B cell (primary cell): Measurements from ENCODE around the gene DUS4L. TPM values are rescaled to one million over a fixed set of nuclear protein-coding genes. Genes with fewer than 3 reads are reported as not detected.

Experiments used
- ATAC-seq: fragments of 200-7000 bp; cut with Tn5 transposase; one replicate; pipeline ENCODE4 v1.10.0; 2021; ENCODE audit warnings: low read depth, mild to moderate bottlenecking, moderate number of reproducible peaks, moderate library complexity
- CTCF ChIA-PET: fragments of 350-600 bp; sonication (Branson Sonifier 250); formaldehyde crosslinking; loops from one replicate; lab custom pipeline; 2021; ENCODE audit warnings: antibody characterized with exemption, inconsistent platforms; lab: Charles Lee
- POLR2A ChIA-PET: fragments of 350-600 bp; sonication (Branson Sonifier 250); formaldehyde crosslinking; loops from one replicate; lab custom pipeline; 2021; ENCODE audit warnings: antibody characterized with exemption; lab: Charles Lee
- DNase-seq: peaks from one replicate; pipeline ENCODE4 v3.0.0; 2013
- H2AFZ ChIP-seq: 2 replicates; pipeline ENCODE4 v1.6.1; 2012; ENCODE audit warnings: mild to moderate bottlenecking, low read depth, low read length; ENCODE audit not compliant: insufficient read depth, poor library complexity, severe bottlenecking
- H3K27ac ChIP-seq, 2 donors: 1 replicate in 1 of 2; 2 replicates in 1 of 2; pipeline ENCODE4 v1.5.1; 2012 to 2013; ENCODE audit warnings: low read length in 2 of 2, mild to moderate bottlenecking in 2 of 2, moderate library complexity in 1 of 2
- H3K27me3 ChIP-seq, 4 experiments: fragments of 200-600 bp in 1 of 4; sonication (generic) in 1 of 4; replicated peaks in 1 of 4; 1 replicate in 2 of 4; 2 replicates in 2 of 4; pipeline versions ENCODE4 v1.6.1 to v1.7.0; 2013 to 2016; ENCODE audit warnings: low read length in 3 of 4, mild to moderate bottlenecking in 2 of 4, mixed read lengths in 1 of 4, moderate library complexity in 1 of 4; ENCODE audit not compliant: insufficient read depth in 4 of 4, control insufficient read depth in 3 of 4; ENCODE audit errors: control extremely low read depth in 1 of 4
- H3K36me3 ChIP-seq, 2 experiments: replicated peaks in 1 of 2; 1 replicate in 1 of 2; 2 replicates in 1 of 2; pipeline versions ENCODE4 v1.6.1 to v1.7.1; 2013; ENCODE audit warnings: low read length in 1 of 2; ENCODE audit not compliant: insufficient read depth in 2 of 2, control insufficient read depth in 1 of 2; ENCODE audit errors: control extremely low read depth in 1 of 2, extremely low read depth in 1 of 2
- H3K4me1 ChIP-seq, 2 donors: fragments of 200-600 bp in 1 of 2; sonication (generic) in 1 of 2; 1 replicate in 1 of 2; 2 replicates in 1 of 2; pipeline versions ENCODE4 v1.5.1 to v1.6.1; 2013 to 2017; ENCODE audit warnings: low read length in 2 of 2; ENCODE audit not compliant: control insufficient read depth in 2 of 2, insufficient read depth in 2 of 2
- H3K4me2 ChIP-seq: replicated peaks from 2 replicates; pipeline ENCODE3; 2012; ENCODE audit warnings: mild to moderate bottlenecking, low read depth, low read length; ENCODE audit not compliant: poor library complexity, severe bottlenecking
- H3K4me3 ChIP-seq, 5 experiments: fragments of 200-600 bp in 1 of 5; sonication (generic) in 1 of 5; 1 replicate in 3 of 5; 2 replicates in 2 of 5; pipeline versions ENCODE4 v1.5.1 to v1.7.0; 2011 to 2016; ENCODE audit warnings: low read length in 4 of 5, mild to moderate bottlenecking in 4 of 5, low read depth in 2 of 5, control low read depth in 1 of 5, moderate library complexity in 1 of 5; ENCODE audit not compliant: insufficient read depth in 1 of 5; ENCODE audit errors: control extremely low read depth in 1 of 5, extremely low read depth in 1 of 5
- H3K79me2 ChIP-seq: fragments of 200-600 bp; sonication (generic); one replicate; pipeline ENCODE4 v1.6.0; 2016; ENCODE audit warnings: low read length; ENCODE audit not compliant: control insufficient read depth, insufficient read depth
- H3K9ac ChIP-seq: fragments of 200-600 bp; sonication (generic); 2 replicates; pipeline ENCODE4 v1.6.1; 2017; ENCODE audit warnings: mild to moderate bottlenecking, low read length, moderate library complexity
- H3K9me3 ChIP-seq, 3 donors: one replicate each; pipeline versions ENCODE4 v1.6.1 to v1.7.1; 2013; ENCODE audit warnings: low read length in 2 of 3; ENCODE audit not compliant: control insufficient read depth in 2 of 3, insufficient read depth in 1 of 3; ENCODE audit errors: control extremely low read depth in 1 of 3
- H4K20me1 ChIP-seq: 2 replicates; pipeline ENCODE4 v1.6.0; 2012; ENCODE audit warnings: mild to moderate bottlenecking, low read length; ENCODE audit not compliant: insufficient read depth, control insufficient read depth, poor library complexity, severe bottlenecking
- H3K27ac Mint-ChIP-seq: one replicate; pipeline ENCODE4 v1.8.0; 2021; ENCODE audit warnings: mixed read lengths
- H3K27me3 Mint-ChIP-seq: one replicate; pipeline ENCODE4 v1.8.0; 2021; ENCODE audit warnings: mixed read lengths
- H3K4me1 Mint-ChIP-seq: one replicate; pipeline ENCODE4 v1.8.0; 2021; ENCODE audit warnings: mixed read lengths
- H3K4me3 Mint-ChIP-seq: one replicate; pipeline ENCODE4 v1.8.0; 2021; ENCODE audit warnings: mixed read lengths
- H3K9me3 Mint-ChIP-seq: one replicate; pipeline ENCODE4 v1.8.0; 2022; ENCODE audit warnings: mixed read lengths; ENCODE audit not compliant: insufficient read depth
- EZH2 ChIP-seq: IDR thresholded peaks from 2 replicates; pipeline ENCODE4 v1.6.1; 2012; ENCODE audit warnings: borderline replicate concordance, low read depth, mild to moderate bottlenecking, moderate library complexity, low read length; ENCODE audit not compliant: insufficient read depth, poor library complexity, severe bottlenecking
- WGBS: methylation state at CpG from one replicate; pipeline ENCODE4 v1.1.5; 2013; ENCODE audit warnings: missing lambda C conversion rate; ENCODE audit not compliant: insufficient coverage; 5-methylcytosine and 5-hydroxymethylcytosine counted together
- intact Hi-C: fragments of 100-400 bp; cut with micrococcal nuclease; formaldehyde crosslinking; loops from one replicate; pipeline ENCODE4 v1.10.0; 2022
- polyA plus RNA-seq: library from polyadenylated mRNA; depleted of rRNA; stranded (reverse); fragments of >200 nt; gene quantifications from 2 replicates; pipeline ENCODE4 v1.2.3, GENCODE V29; 2012
- total RNA-seq, 2 donors: library from RNA; stranded (reverse); fragments of 120-200 nt in 1 of 2; gene quantifications; 1 replicate in 1 of 2; 2 replicates in 1 of 2; pipeline versions ENCODE4 v1.2.3 to v1.2.4, GENCODE V29; 2013 to 2022
- TF ChIP-seq, protein P1 (sequence below): fragments of 200-600 bp; IDR thresholded peaks from one replicate; pipeline ENCODE4 v1.8.0; 2022; ENCODE audit warnings: antibody characterized with exemption, mild to moderate bottlenecking

The DUS4L gene
- total and polyA plus RNA-seq, 2 donors (not counting 1 experiment from before 2014, with no cell fraction given) = 4.1 to 18.7 TPM

DNA sequence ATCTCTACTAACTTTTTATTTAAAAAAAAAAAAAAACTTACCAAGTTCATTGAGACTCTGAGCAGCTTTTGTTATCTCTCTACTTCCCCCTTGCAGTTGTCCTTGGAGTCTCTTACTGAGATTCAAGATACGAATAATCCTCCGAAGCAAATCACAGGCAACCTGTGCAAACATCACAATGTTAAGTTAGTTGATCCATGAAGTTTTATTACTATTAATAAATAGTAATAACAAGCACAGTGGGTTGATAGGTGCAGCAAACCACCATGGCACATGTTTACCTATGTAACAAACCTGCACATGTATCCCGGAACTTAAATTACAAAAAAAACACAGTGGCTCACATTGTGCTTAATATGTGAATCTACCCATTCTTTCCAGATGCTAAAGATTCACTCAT lies 36.6 kb upstream of the DUS4L start:
- Histone ChIP-seq H2AFZ (no peak overlapping the region), H4K20me1 (peaks cover 6% of the 10 kb centered on the region), H3K27me3 (no peaks in the 10 kb centered on the region), H3K36me3 (peaks cover 3 to 14% of the 10 kb centered on the region in 2 experiments), H3K79me2 (no peaks in the 10 kb centered on the region), H3K4me2 (no peak overlapping the region), H3K9ac (no peak overlapping the region), H3K27ac (no peak overlapping the region), H3K9me3 (no peaks in the 10 kb centered on the region), H3K4me3 (no peak overlapping the region), H3K4me1 (no peaks in the 10 kb centered on the region)
- Mint-ChIP-seq H3K9me3 (no peaks in the 10 kb centered on the region), H3K4me1 (no peaks in the 10 kb centered on the region), H3K4me3 (no peak overlapping the region), H3K27ac (no peak overlapping the region), H3K27me3 (no peaks in the 10 kb centered on the region)
- no peak for TF ChIP-seq EZH2
- TF ChIP-seq, protein P1, sequence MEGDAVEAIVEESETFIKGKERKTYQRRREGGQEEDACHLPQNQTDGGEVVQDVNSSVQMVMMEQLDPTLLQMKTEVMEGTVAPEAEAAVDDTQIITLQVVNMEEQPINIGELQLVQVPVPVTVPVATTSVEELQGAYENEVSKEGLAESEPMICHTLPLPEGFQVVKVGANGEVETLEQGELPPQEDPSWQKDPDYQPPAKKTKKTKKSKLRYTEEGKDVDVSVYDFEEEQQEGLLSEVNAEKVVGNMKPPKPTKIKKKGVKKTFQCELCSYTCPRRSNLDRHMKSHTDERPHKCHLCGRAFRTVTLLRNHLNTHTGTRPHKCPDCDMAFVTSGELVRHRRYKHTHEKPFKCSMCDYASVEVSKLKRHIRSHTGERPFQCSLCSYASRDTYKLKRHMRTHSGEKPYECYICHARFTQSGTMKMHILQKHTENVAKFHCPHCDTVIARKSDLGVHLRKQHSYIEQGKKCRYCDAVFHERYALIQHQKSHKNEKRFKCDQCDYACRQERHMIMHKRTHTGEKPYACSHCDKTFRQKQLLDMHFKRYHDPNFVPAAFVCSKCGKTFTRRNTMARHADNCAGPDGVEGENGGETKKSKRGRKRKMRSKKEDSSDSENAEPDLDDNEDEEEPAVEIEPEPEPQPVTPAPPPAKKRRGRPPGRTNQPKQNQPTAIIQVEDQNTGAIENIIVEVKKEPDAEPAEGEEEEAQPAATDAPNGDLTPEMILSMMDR = no peak
- intact Hi-C loops = no loop called here
- WGBS = 100% methylated on average over 1 of the region's 3 CpGs
- ATAC-seq = no peak
- ChIA-PET CTCF (no interaction called here), POLR2A (no interaction called here)
- no peak for DNase-seq

DNA sequence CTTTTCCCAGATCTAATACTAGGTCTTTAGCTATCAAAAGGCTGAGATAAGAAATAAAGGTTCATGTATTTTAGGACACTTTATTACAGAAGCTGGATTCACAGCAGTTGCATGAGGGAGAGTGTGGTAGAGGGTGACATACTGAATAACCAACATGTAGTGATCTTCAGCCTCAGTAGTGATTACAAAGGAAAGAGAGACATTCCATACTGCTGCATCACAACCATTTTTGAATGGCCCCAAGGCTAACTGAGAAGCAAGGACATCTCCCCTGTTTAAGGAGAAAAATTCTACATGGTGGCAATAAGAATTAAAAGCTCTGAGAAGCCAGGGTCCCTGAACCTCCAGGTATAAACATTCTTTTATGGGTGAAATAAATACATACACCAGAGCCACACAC lies 35.3 kb upstream of the DUS4L start:
- POLR2A ChIA-PET = no interaction called here
- no peak overlapping the region for H2AFZ ChIP-seq
- Mint-ChIP-seq H3K27ac (no peak overlapping the region), H3K9me3 (no peaks in the 10 kb centered on the region), H3K27me3 (no peaks in the 10 kb centered on the region), H3K4me3 (no peak overlapping the region), H3K4me1 (no peaks in the 10 kb centered on the region)
- no peaks in the 10 kb centered on the region for H3K9me3 ChIP-seq
- no peak for TF ChIP-seq EZH2
- TF ChIP-seq, protein P1 = no peak
- no peak overlapping the region for H3K27ac ChIP-seq
- intact Hi-C loops = no loop called here
- H3K4me3 ChIP-seq = no peak overlapping the region
- H3K79me2 ChIP-seq = peaks cover 8% of the 10 kb centered on the region
- DNase-seq (no peak), ATAC-seq (no peak)
- H3K9ac ChIP-seq = no peak overlapping the region
- H3K4me1 ChIP-seq = no peaks in the 10 kb centered on the region
- H3K36me3 ChIP-seq = peaks cover 1 to 16% of the 10 kb centered on the region in 2 experiments
- H3K27me3 ChIP-seq = no peaks in the 10 kb centered on the region
- no peak overlapping the region for H3K4me2 ChIP-seq
- CTCF ChIA-PET = no interaction called here
- H4K20me1 ChIP-seq = peaks cover 6% of the 10 kb centered on the region
